Fibroblast of lung (primary cell): ENCODE results near the gene SIGLEC9. TPM values are rescaled to one million over a fixed set of nuclear protein-coding genes. Genes with fewer than 3 reads are reported as not detected.
"Not testable (repeated sequence)": the region's sequence is repeated elsewhere in the genome, so short reads cannot be mapped to it uniquely, and the experiment has no call there.

Experiments
- DNase-seq, 2 donors: peaks; one replicate each; pipeline versions ENCODE4 v3.0.0 to v3.0.0-alpha.2; 2010; ENCODE audit warnings: low read depth in 2 of 2
- H2AFZ ChIP-seq: 2 replicates; pipeline ENCODE4 v1.5.1; 2012; ENCODE audit warnings: low read length, control low read depth, inconsistent platforms
- H3K27ac ChIP-seq: 2 replicates; pipeline ENCODE4 v1.5.1; 2011; ENCODE audit warnings: low read length, control low read depth; ENCODE audit not compliant: insufficient read depth
- H3K27me3 ChIP-seq: 2 replicates; pipeline ENCODE4 v1.5.1; 2011; ENCODE audit warnings: mild to moderate bottlenecking, low read length; ENCODE audit not compliant: control insufficient read depth, insufficient read depth
- H3K36me3 ChIP-seq: 2 replicates; pipeline ENCODE4 v1.5.1; 2011; ENCODE audit warnings: low read length; ENCODE audit not compliant: control insufficient read depth, insufficient read depth
- H3K4me1 ChIP-seq: 2 replicates; pipeline ENCODE4 v1.5.1; 2011; ENCODE audit warnings: low read length; ENCODE audit not compliant: control insufficient read depth, insufficient read depth; ENCODE audit errors: extremely low read depth
- H3K4me2 ChIP-seq: 2 replicates; pipeline ENCODE4 v1.5.1; 2011; ENCODE audit warnings: low read length, control low read depth; ENCODE audit not compliant: insufficient read depth; ENCODE audit errors: extremely low read depth
- H3K4me3 ChIP-seq, 4 experiments: fragments of 200-600 bp in 1 of 4; sonication (generic) in 1 of 4; replicated peaks in 1 of 4; 2 replicates each; pipeline ENCODE4 v1.5.1; 2011 to 2016; ENCODE audit warnings: low read length in 4 of 4, low read depth in 3 of 4, mild to moderate bottlenecking in 3 of 4, control low read depth in 2 of 4, inconsistent platforms in 1 of 4, mixed read lengths in 1 of 4; ENCODE audit not compliant: insufficient read depth in 1 of 4; ENCODE audit errors: control extremely low read depth in 1 of 4
- H3K79me2 ChIP-seq: 2 replicates; pipeline ENCODE4 v1.5.1; 2012; ENCODE audit warnings: mild to moderate bottlenecking, low read length, inconsistent platforms; ENCODE audit not compliant: control insufficient read depth, insufficient read depth
- H3K9ac ChIP-seq: 2 replicates; pipeline ENCODE4 v1.5.1; 2011; ENCODE audit warnings: mild to moderate bottlenecking, low read length, control low read depth; ENCODE audit not compliant: insufficient read depth
- H3K9me3 ChIP-seq: 2 replicates; pipeline ENCODE4 v1.5.1; 2012; ENCODE audit warnings: low read depth, low read length; ENCODE audit not compliant: control insufficient read depth, insufficient read depth
- H4K20me1 ChIP-seq: 2 replicates; pipeline ENCODE4 v1.5.1; 2011; ENCODE audit warnings: low read length; ENCODE audit not compliant: control insufficient read depth, insufficient read depth; ENCODE audit errors: extremely low read depth
- EZH2 ChIP-seq: IDR thresholded peaks from 2 replicates; pipeline ENCODE4 v1.5.1; 2012; ENCODE audit warnings: low read length, control low read depth, mild to moderate bottlenecking; ENCODE audit errors: missing control alignments
- polyA plus RNA-seq, 2 donors: library from polyadenylated mRNA; depleted of rRNA in 1 of 2; stranded (reverse) in 1 of 2; unstranded in 1 of 2; fragments of >200 nt; gene quantifications; 2 replicates each; pipeline ENCODE4 v1.2.1, GENCODE V29; 2011 to 2012; ENCODE audit warnings: missing spikeins in 1 of 2
- total RNA-seq: library from RNA; depleted of rRNA; stranded (reverse); fragments of >200 nt; gene quantifications from 2 replicates; pipeline ENCODE4 v1.2.1, GENCODE V29; 2014
- TF ChIP-seq, protein P1 (sequence below), 2 donors: IDR thresholded peaks in 1 of 2; conservative IDR thresholded peaks in 1 of 2; 1 replicate in 1 of 2; 2 replicates in 1 of 2; pipeline ENCODE4 v1.5.1; 2011 to 2012; ENCODE audit warnings: low read length in 2 of 2, control low read depth in 1 of 2, inconsistent platforms in 1 of 2, low read depth in 1 of 2, mild to moderate bottlenecking in 1 of 2

SIGLEC9 gene
- total and polyA plus RNA-seq, 2 donors (not counting 1 experiment from before 2014, with no cell fraction given): not detected

DNA sequence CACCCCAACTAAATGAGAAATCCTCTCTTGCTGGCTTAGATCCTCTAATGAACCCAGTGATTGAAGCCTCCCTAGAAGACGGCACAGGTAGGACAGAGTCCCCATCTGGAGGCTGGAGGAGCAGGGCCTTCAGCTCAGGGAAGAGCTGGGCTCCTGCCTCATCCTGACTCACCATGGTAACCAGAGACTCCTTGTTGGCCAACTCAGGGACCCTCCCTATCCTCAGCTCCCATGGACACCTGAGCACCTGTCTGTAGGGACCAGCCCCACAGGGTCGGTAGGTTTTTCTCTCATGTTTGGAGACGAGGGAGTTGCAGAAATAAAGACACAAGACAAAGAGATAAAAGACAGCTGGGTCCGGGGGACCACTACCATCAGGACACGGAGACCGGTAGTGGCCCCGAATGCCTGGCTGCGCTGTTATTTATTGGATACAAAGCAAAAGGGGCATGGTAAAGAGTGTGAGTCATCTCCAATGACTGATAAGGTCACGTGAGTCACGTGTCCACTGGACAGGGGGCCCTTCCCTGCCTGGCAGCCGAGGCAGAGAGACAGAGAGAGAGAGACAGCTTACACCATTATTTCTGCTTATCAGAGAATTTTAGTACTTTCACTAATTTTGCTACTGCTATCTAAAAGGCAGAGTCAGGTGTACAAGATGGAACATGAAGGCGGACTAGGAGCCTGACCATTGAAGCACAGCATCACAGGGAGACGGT, 44.0 kb downstream of the SIGLEC9 start:
- Histone ChIP-seq H3K4me2 (no peak overlapping the region), H3K9ac (no peak overlapping the region), H3K4me1 (no peaks in the 10 kb centered on the region), H3K9me3 (no peaks in the 10 kb centered on the region), H3K79me2 (no peaks in the 10 kb centered on the region), H4K20me1 (no peaks in the 10 kb centered on the region), H3K36me3 (no peaks in the 10 kb centered on the region), H3K27ac (no peak overlapping the region), H3K27me3 (no peaks in the 10 kb centered on the region), H3K4me3 (no peak overlapping the region), H2AFZ (no peak overlapping the region)
- TF ChIP-seq, protein P1, sequence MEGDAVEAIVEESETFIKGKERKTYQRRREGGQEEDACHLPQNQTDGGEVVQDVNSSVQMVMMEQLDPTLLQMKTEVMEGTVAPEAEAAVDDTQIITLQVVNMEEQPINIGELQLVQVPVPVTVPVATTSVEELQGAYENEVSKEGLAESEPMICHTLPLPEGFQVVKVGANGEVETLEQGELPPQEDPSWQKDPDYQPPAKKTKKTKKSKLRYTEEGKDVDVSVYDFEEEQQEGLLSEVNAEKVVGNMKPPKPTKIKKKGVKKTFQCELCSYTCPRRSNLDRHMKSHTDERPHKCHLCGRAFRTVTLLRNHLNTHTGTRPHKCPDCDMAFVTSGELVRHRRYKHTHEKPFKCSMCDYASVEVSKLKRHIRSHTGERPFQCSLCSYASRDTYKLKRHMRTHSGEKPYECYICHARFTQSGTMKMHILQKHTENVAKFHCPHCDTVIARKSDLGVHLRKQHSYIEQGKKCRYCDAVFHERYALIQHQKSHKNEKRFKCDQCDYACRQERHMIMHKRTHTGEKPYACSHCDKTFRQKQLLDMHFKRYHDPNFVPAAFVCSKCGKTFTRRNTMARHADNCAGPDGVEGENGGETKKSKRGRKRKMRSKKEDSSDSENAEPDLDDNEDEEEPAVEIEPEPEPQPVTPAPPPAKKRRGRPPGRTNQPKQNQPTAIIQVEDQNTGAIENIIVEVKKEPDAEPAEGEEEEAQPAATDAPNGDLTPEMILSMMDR (conservative IDR thresholded peaks at IDR 0.05 in 1 of 2, IDR thresholded peaks at IDR 0.05 in 1 of 2; ENCODE audit: low read depth in 1 of 2, low read length in 2 of 2): no peak
- no peak for TF ChIP-seq EZH2
- no peak for DNase-seq

DNA sequence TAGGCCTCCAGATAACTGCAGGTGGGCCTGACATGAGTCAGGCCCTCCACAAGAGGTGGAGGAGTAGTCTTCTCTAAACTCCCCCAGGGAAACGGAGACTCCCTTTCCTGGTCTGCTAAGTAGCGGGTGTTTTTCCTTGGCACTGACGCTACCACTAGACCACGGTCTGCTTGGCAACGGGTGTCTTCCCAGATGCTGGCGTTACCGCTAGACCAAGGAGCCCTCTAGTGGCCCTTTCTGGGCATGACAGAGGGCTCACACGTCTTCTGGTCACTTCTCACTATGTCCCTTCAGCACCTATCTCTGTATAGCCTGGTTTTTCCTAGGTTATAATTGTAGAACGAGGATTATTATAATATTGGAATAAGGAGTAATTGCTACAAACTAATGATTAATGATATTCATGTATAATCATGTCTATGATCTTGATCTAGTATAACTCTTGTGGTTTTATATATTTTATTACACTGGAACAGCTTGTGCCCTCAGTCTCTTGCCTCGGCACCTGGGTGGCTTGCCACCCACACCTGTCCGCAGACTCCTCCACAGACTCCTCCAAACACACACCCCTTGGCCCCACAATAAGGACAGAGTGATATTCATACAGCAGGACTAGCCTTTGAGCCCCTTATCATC, 44.7 kb downstream of the SIGLEC9 start:
- not testable (repeated sequence) for H3K4me1 ChIP-seq, H3K27me3 ChIP-seq, H3K4me2 ChIP-seq, H4K20me1 ChIP-seq, H3K27ac ChIP-seq, H3K4me3 ChIP-seq, H3K36me3 ChIP-seq, H3K9me3 ChIP-seq, H2AFZ ChIP-seq, H3K79me2 ChIP-seq, H3K9ac ChIP-seq
- peak; percentile 27 to 59 for DNase-seq
- TF ChIP-seq, protein P1 (conservative IDR thresholded peaks at IDR 0.05 in 1 of 2, IDR thresholded peaks at IDR 0.05 in 1 of 2; ENCODE audit: low read depth in 1 of 2, low read length in 2 of 2): peak; percentile 67 to 80

DNA sequence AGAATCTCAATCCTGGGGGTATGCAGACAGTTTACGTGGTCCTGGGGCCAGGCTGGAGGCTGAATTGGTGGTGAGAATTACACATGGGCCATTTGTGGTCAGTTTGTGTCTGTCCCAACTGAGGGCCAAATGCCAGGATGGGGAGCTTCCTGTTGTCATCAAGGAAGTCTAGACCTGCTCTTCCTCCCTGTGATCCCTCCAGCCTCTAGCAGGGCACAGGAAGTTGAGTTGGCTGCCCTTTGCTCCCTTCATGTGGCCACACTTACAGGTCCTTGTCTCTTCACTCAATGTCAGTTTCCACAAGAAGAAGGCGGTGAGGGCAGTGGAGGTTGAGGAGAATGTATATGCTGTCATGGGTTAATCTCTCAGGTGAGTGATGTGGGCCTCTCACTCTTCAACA, 47.5 kb downstream of the SIGLEC9 start:
- no peaks in the 10 kb centered on the region for H4K20me1 ChIP-seq
- no peaks in the 10 kb centered on the region for H3K27me3 ChIP-seq
- no peaks in the 10 kb centered on the region for H3K9me3 ChIP-seq
- no peak overlapping the region for H3K9ac ChIP-seq
- TF ChIP-seq EZH2: no peak
- TF ChIP-seq, protein P1 (conservative IDR thresholded peaks at IDR 0.05 in 1 of 2, IDR thresholded peaks at IDR 0.05 in 1 of 2; ENCODE audit: low read depth in 1 of 2, low read length in 2 of 2): no peak
- H3K36me3 ChIP-seq: no peaks in the 10 kb centered on the region
- DNase-seq: no peak
- H3K79me2 ChIP-seq: no peaks in the 10 kb centered on the region
- no peak overlapping the region for H2AFZ ChIP-seq
- H3K4me2 ChIP-seq: no peak overlapping the region
- H3K27ac ChIP-seq: no peak overlapping the region
- H3K4me3 ChIP-seq: no peak overlapping the region
- H3K4me1 ChIP-seq: no peaks in the 10 kb centered on the region
